PC-3 (cell line): ENCODE measurements around the gene TLCD4. TPM values are rescaled to one million over a fixed set of nuclear protein-coding genes. Genes with fewer than 3 reads are reported as not detected.

ENCODE experiments used
- ATAC-seq: fragments of 200-7000 bp; cut with Tn5 transposase; 2 replicates; pipeline ENCODE4 v1.9.1; 2020; ENCODE audit warnings: mild to moderate bottlenecking, moderate library complexity
- BruUV-seq: library from RNA; stranded (reverse); fragments of 400-500 nt; replicated peaks from 2 replicates; lab custom pipeline; 2021; lab: Mats Ljungman, UMichigan
- CTCF ChIA-PET: fragments of 300-600 bp; sonication (Branson Sonifier 250); formaldehyde crosslinking; loops from one replicate; lab custom pipeline; 2022; ENCODE audit warnings: antibody characterized with exemption; lab: Charles Lee
- POLR2A ChIA-PET: fragments of 300-600 bp; sonication (Branson Sonifier 250); formaldehyde crosslinking; loops from one replicate; lab custom pipeline; 2022; ENCODE audit warnings: antibody characterized with exemption; ENCODE audit not compliant: unreplicated experiment; lab: Charles Lee
- DNase-seq: peaks from one replicate; pipeline ENCODE4 v3.0.0-alpha.2; 2015
- H2AFZ ChIP-seq: fragments of 300-600 bp; sonication (generic); 2 replicates; pipeline ENCODE4 v1.6.0; 2016; ENCODE audit warnings: antibody characterized with exemption, low read length
- H3F3A ChIP-seq: fragments of 300-600 bp; sonication (generic); one replicate; pipeline ENCODE4 v1.6.0; 2017; ENCODE audit warnings: antibody characterized with exemption, low read length, control low read depth, mild to moderate bottlenecking; ENCODE audit not compliant: unreplicated experiment
- H3K27ac ChIP-seq: fragments of 300-600 bp; sonication (generic); 2 replicates; pipeline ENCODE4 v1.5.1; 2016; ENCODE audit warnings: mild to moderate bottlenecking, low read length
- H3K27me3 ChIP-seq: fragments of 300-600 bp; sonication (generic); 2 replicates; pipeline ENCODE4 v1.6.1; 2016; ENCODE audit warnings: low read length, mixed read lengths
- H3K36me3 ChIP-seq: fragments of 300-600 bp; sonication (generic); 2 replicates; pipeline ENCODE4 v1.6.1; 2016; ENCODE audit warnings: low read depth, mixed run types, low read length, mixed read lengths
- H3K4me1 ChIP-seq: fragments of 300-600 bp; sonication (generic); 2 replicates; pipeline ENCODE4 v1.5.1; 2016; ENCODE audit warnings: low read length; ENCODE audit not compliant: insufficient read depth
- H3K4me2 ChIP-seq: fragments of 300-600 bp; sonication (generic); 2 replicates; pipeline ENCODE4 v1.6.0; 2016; ENCODE audit warnings: low read length
- H3K4me3 ChIP-seq: fragments of 300-600 bp; sonication (generic); 2 replicates; pipeline ENCODE4 v1.5.1; 2016; ENCODE audit warnings: mild to moderate bottlenecking, low read length, mixed read lengths
- H3K79me2 ChIP-seq: fragments of 300-600 bp; sonication (generic); 2 replicates; pipeline ENCODE4 v1.6.1; 2017; ENCODE audit warnings: low read length, mixed read lengths
- H3K9ac ChIP-seq: fragments of 300-600 bp; sonication (generic); 2 replicates; pipeline ENCODE4 v1.6.0; 2016; ENCODE audit warnings: mild to moderate bottlenecking, low read length
- H3K9me2 ChIP-seq: fragments of 300-600 bp; sonication (generic); replicated peaks from 2 replicates; pipeline ENCODE4 v1.6.1; 2016; ENCODE audit warnings: mixed run types, low read length, mixed read lengths
- H3K9me3 ChIP-seq: fragments of 300-600 bp; sonication (generic); 2 replicates; pipeline ENCODE4 v1.6.1; 2016; ENCODE audit warnings: low read length, mixed read lengths
- H4K20me1 ChIP-seq: fragments of 300-600 bp; sonication (generic); 2 replicates; pipeline ENCODE4 v1.6.1; 2016; ENCODE audit warnings: low read length, mixed read lengths
- EZH2 ChIP-seq: fragments of 300-600 bp; sonication (generic); IDR thresholded peaks from one replicate; pipeline ENCODE4 v1.6.1; 2017; ENCODE audit warnings: antibody characterized with exemption, mild to moderate bottlenecking, low read length; ENCODE audit not compliant: unreplicated experiment
- EZH2phosphoT487 ChIP-seq: fragments of 300-600 bp; sonication (generic); IDR thresholded peaks from 2 replicates; pipeline ENCODE4 v1.6.1; 2018; ENCODE audit warnings: mild to moderate bottlenecking, antibody characterized with exemption, low read length, borderline replicate concordance
- intact Hi-C: fragments of 100-400 bp; cut with micrococcal nuclease; formaldehyde crosslinking; loops from 2 replicates; pipeline ENCODE4 v1.9.0; 2023
- total RNA-seq: library from RNA; depleted of rRNA; stranded (reverse); fragments of >200 nt; gene quantifications from 2 replicates; pipeline ENCODE4 v1.2.3, GENCODE V29; 2014
- TF ChIP-seq, protein P1 (sequence below): fragments of 300-600 bp; sonication (generic); conservative IDR thresholded peaks from 2 replicates; pipeline ENCODE4 v1.5.1; 2017; ENCODE audit warnings: antibody characterized with exemption, low read depth, mild to moderate bottlenecking, low read length

The TLCD4 gene
- total RNA-seq, 1 experiment from 2014 or later, result 8.3 TPM

DNA sequence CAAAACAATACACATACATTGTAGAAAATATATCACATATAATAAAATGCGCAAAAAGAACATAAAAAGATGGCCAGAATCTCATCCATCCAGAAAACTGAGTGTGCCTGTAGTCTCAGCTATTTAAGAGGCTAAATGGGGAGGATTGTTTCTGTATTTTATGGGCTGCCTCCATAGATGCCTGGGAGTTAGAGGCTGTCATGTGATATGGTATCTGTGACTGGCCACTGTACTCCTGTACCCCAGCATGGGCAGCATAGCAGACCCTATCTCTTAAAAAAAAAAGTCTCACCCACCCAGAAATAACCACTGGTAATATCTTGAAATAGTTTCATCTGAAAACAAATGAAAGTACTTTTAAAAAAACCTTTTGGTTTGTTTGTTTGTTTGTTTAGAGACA, 3.5 kb upstream of the TLCD4 start:
- ChIA-PET CTCF (no interaction called here), POLR2A (no interaction called here)
- BruUV-seq, result no TSS peak
- Histone ChIP-seq H3K36me3 (no peaks in the 10 kb centered on the region), H4K20me1 (no peaks in the 10 kb centered on the region), H3K27ac (no peak overlapping the region), H3K4me1 (peaks cover 11% of the 10 kb centered on the region), H3F3A (no peaks in the 10 kb centered on the region), H2AFZ (no peak overlapping the region), H3K9me3 (no peaks in the 10 kb centered on the region), H3K4me3 (no peak overlapping the region), H3K79me2 (peaks cover 10% of the 10 kb centered on the region), H3K4me2 (no peak overlapping the region), H3K9me2 (no peaks in the 10 kb centered on the region), H3K9ac (no peak overlapping the region), H3K27me3 (no peaks in the 10 kb centered on the region)
- DNase-seq (no peak), ATAC-seq (no peak)
- intact Hi-C loops, result loop anchor here (10.0 kb wide), 1 partner anchor 259 kb away; no protein-coding TSS in a partner anchor
- TF ChIP-seq, protein P1, sequence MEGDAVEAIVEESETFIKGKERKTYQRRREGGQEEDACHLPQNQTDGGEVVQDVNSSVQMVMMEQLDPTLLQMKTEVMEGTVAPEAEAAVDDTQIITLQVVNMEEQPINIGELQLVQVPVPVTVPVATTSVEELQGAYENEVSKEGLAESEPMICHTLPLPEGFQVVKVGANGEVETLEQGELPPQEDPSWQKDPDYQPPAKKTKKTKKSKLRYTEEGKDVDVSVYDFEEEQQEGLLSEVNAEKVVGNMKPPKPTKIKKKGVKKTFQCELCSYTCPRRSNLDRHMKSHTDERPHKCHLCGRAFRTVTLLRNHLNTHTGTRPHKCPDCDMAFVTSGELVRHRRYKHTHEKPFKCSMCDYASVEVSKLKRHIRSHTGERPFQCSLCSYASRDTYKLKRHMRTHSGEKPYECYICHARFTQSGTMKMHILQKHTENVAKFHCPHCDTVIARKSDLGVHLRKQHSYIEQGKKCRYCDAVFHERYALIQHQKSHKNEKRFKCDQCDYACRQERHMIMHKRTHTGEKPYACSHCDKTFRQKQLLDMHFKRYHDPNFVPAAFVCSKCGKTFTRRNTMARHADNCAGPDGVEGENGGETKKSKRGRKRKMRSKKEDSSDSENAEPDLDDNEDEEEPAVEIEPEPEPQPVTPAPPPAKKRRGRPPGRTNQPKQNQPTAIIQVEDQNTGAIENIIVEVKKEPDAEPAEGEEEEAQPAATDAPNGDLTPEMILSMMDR, result no peak
- no peak for TF ChIP-seq EZH2phosphoT487
- no peak for TF ChIP-seq EZH2

DNA sequence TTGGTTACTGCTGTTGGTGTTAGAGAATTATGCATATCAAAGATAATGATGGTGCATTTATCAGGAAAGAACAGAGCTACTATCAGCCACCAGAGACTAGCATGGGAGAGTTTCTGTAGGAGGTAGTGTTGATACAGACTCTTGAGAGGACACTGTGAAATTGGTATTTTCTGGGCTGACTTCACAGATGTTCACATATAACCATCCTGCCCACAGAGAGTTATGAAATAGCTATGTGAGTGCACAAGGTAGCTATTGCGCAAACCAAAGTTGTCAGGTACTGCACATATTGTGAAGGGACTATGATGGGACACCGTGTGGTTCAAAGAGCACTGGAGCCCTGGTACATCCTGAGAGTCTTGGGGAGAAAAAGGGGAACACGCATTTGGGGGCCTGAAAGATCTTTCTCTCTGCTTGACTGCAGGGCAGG, 1.4 kb upstream of the TLCD4 start:
- H3K27ac ChIP-seq, result no peak overlapping the region
- peaks cover 18% of the 10 kb centered on the region for H3K79me2 ChIP-seq
- H3K9me3 ChIP-seq, result no peaks in the 10 kb centered on the region
- H4K20me1 ChIP-seq, result no peaks in the 10 kb centered on the region
- no peak overlapping the region for H3K9ac ChIP-seq
- intact Hi-C loops, result loop anchor here (1.0 to 10.0 kb wide), 6 partner anchors 16 to 261 kb away; partner anchors contain the start of genes ALG14 and RWDD3
- peaks cover 18% of the 10 kb centered on the region for H3K4me1 ChIP-seq
- no peaks in the 10 kb centered on the region for H3K9me2 ChIP-seq
- H3K4me2 ChIP-seq, result no peak overlapping the region
- H3K36me3 ChIP-seq, result no peaks in the 10 kb centered on the region
- ChIA-PET POLR2A (interaction anchor here (0.6 kb wide), 1 partner anchor 42 kb away, joined by 5 read pairs; no protein-coding TSS in a partner anchor), CTCF (interaction anchor here (0.9 to 2.9 kb wide), 3 partner anchors 32 to 118 kb away, joined by 3 to 51 read pairs (median 6); partner anchors contain the start of gene RWDD3)
- DNase-seq (no peak), ATAC-seq (no peak)
- H3F3A ChIP-seq, result no peaks in the 10 kb centered on the region
- no peak overlapping the region for H2AFZ ChIP-seq
- TF ChIP-seq, protein P1, result no peak
- no peak for TF ChIP-seq EZH2
- no peak for TF ChIP-seq EZH2phosphoT487
- H3K4me3 ChIP-seq, result no peak overlapping the region
- H3K27me3 ChIP-seq, result no peaks in the 10 kb centered on the region
- no TSS peak for BruUV-seq

DNA sequence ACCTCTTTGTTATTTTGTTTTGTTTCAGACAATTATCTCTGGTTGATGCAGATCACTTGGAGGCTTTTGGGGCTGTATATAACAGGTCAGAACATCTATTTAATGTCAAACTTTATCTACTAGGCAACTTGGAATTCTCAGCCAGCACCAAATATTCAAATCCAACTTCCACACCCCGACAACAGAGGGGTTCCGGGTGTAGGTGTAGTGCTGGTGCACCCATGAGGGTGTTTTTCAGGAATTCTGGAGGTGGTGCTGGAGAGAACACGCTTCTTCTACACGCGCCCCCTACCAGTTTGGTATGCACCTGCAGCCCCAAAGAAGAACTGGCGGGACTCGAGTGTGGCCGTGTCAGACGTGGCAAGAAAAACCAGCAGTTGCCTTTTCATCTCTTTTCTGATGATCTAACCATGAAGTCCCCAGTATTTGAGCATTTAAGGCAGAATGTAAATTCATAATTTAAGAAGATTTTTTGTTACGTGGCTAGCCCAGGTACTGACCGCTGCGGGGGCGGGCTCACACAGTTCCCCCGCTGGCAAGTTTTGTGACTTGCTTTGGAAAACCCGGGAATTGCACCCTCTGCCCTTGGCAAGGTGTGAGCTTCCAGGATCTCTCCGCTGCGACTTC, 462 bp upstream of the TLCD4 start:
- H3K36me3 ChIP-seq, result no peaks in the 10 kb centered on the region
- ChIA-PET POLR2A (interaction anchor here (0.6 kb wide), 1 partner anchor 43 kb away, joined by 5 read pairs; no protein-coding TSS in a partner anchor), CTCF (interaction anchor here (0.6 to 2.9 kb wide), 6 partner anchors 18 to 117 kb away, joined by 3 to 51 read pairs (median 4); partner anchors contain the start of gene RWDD3)
- no peaks in the 10 kb centered on the region for H3K9me2 ChIP-seq
- peaks cover 18% of the 10 kb centered on the region for H3K79me2 ChIP-seq
- no peaks in the 10 kb centered on the region for H3F3A ChIP-seq
- intact Hi-C loops, result loop anchor here (1.0 to 10.0 kb wide), 6 partner anchors 17 to 262 kb away; partner anchors contain the start of genes ALG14 and RWDD3
- no peaks in the 10 kb centered on the region for H3K9me3 ChIP-seq
- peak; percentile 83 for DNase-seq
- TSS peak; percentile 90 for BruUV-seq
- H3K4me2 ChIP-seq, result peak overlapping the region; percentile 84
- no peaks in the 10 kb centered on the region for H4K20me1 ChIP-seq
- H3K4me1 ChIP-seq, result peaks cover 18% of the 10 kb centered on the region
- H2AFZ ChIP-seq, result peak overlapping the region; percentile 94
- 0 out of 2 replicates have a peak overlapping the region, but pooled peaks have one; percentile 1 for H3K27ac ChIP-seq
- no peaks in the 10 kb centered on the region for H3K27me3 ChIP-seq
- no peak for TF ChIP-seq EZH2phosphoT487
- TF ChIP-seq, protein P1, result peak; percentile 89
- peak; percentile 78 for ATAC-seq
- H3K4me3 ChIP-seq, result peak overlapping the region; percentile 88
- peak overlapping the region; percentile 51 for H3K9ac ChIP-seq
